Kidney epithelial cell (primary cell): ENCODE results near the gene ANXA5. TPM values are rescaled to one million over a fixed set of nuclear protein-coding genes. Genes with fewer than 3 reads are reported as not detected.

ENCODE experiments used
- DNase-seq: peaks from one replicate; pipeline ENCODE4 v3.0.0-alpha.2; 2010; ENCODE audit warnings: low read depth
- H3K27me3 ChIP-seq: 2 replicates; pipeline ENCODE4 v1.6.0; 2011; ENCODE audit warnings: low read length; ENCODE audit not compliant: control insufficient read depth, insufficient read depth
- H3K36me3 ChIP-seq: 2 replicates; pipeline ENCODE4 v1.5.1; 2011; ENCODE audit warnings: low read length; ENCODE audit not compliant: control insufficient read depth, insufficient read depth
- H3K4me3 ChIP-seq: 2 replicates; pipeline ENCODE4 v1.5.1; 2011; ENCODE audit warnings: low read depth, mild to moderate bottlenecking, control low read depth, low read length
- CTCF ChIP-seq: IDR thresholded peaks from 2 replicates; pipeline ENCODE4 v1.5.1; 2011; ENCODE audit warnings: mild to moderate bottlenecking, moderate library complexity, low read length, control low read depth, inconsistent platforms; ENCODE audit not compliant: insufficient read depth, poor library complexity, severe bottlenecking
- total RNA-seq: library from RNA; depleted of rRNA; stranded (reverse); fragments of >200 nt; gene quantifications from 2 replicates; pipeline ENCODE4 v1.2.3, GENCODE V29; 2015

The ANXA5 gene
- total RNA-seq, 1 donor from 2014 or later, result 356 TPM

GRCh38 chr4:121684016-121684415, 12.8 kb downstream of the ANXA5 start:
- no peak for TF ChIP-seq CTCF
- no peaks in the 10 kb centered on the region for H3K27me3 ChIP-seq
- DNase-seq, result no peak
- no peak overlapping the region for H3K4me3 ChIP-seq
- no peaks in the 10 kb centered on the region for H3K36me3 ChIP-seq

GRCh38 chr4:121680571-121680970, 16.2 kb downstream of the ANXA5 start:
- no peak for TF ChIP-seq CTCF
- Histone ChIP-seq H3K4me3 (no peak overlapping the region), H3K27me3 (no peaks in the 10 kb centered on the region), H3K36me3 (no peaks in the 10 kb centered on the region)
- no peak for DNase-seq

GRCh38 chr4:121679951-121680350, 16.8 kb downstream of the ANXA5 start:
- DNase-seq, result no peak
- H3K4me3 ChIP-seq, result no peak overlapping the region
- H3K27me3 ChIP-seq, result no peaks in the 10 kb centered on the region
- H3K36me3 ChIP-seq, result no peaks in the 10 kb centered on the region
- no peak for TF ChIP-seq CTCF

- Histone ChIP-seq H3K4me3 (no peak overlapping the region), H3K36me3 (no peaks in the 10 kb centered on the region), H3K27me3 (no peaks in the 10 kb centered on the region)
- TF ChIP-seq CTCF, result no peak
- DNase-seq, result peak; percentile 54
Measured at GRCh38 chr4:121679267-121679666, 17.5 kb downstream of the ANXA5 start.

GRCh38 chr4:121677524-121677923, 19.3 kb downstream of the ANXA5 start:
- H3K27me3 ChIP-seq, result no peaks in the 10 kb centered on the region
- H3K36me3 ChIP-seq, result no peaks in the 10 kb centered on the region
- DNase-seq, result no peak
- TF ChIP-seq CTCF, result no peak
- H3K4me3 ChIP-seq, result no peak overlapping the region

- no peak for DNase-seq
- no peaks in the 10 kb centered on the region for H3K27me3 ChIP-seq
- no peak for TF ChIP-seq CTCF
- H3K36me3 ChIP-seq, result no peaks in the 10 kb centered on the region
- H3K4me3 ChIP-seq, result no peak overlapping the region
Measured at GRCh38 chr4:121676345-121677075, 20.3 kb downstream of the ANXA5 start.
